ENCODE measurements around the gene NECAB3.

The NECAB3 gene

GRCh38 chr20:33676652-33677645 lies 2.7 kb upstream of the NECAB3 start:
- DNase-seq = no peak

- no peak for DNase-seq
These were observed 1.9 kb upstream of the NECAB3 start for GRCh38 chr20:33676121-33676520.

- peak in 1 of 2 experiments; percentile 73 for DNase-seq
These were observed 1.1 kb upstream of the NECAB3 start for GRCh38 chr20:33675136-33675959.

GRCh38 chr20:33673410-33674293 lies 576 bp downstream of the NECAB3 start:
- no peak for DNase-seq

GRCh38 chr20:33673114-33673409 lies 1.2 kb downstream of the NECAB3 start:
- no peak for DNase-seq

GRCh38 chr20:33672426-33673113 lies 1.7 kb downstream of the NECAB3 start:
- DNase-seq = peak; percentile 68 to 79

- DNase-seq = peak; percentile 41 to 49
These were observed 2.5 kb downstream of the NECAB3 start for GRCh38 chr20:33671573-33672288.

GRCh38 chr20:33670715-33671499 lies 3.3 kb downstream of the NECAB3 start:
- DNase-seq = no peak

- DNase-seq = no peak
These were observed 4.2 kb downstream of the NECAB3 start for GRCh38 chr20:33669873-33670640.

- DNase-seq = no peak
These were observed 5.0 kb downstream of the NECAB3 start for GRCh38 chr20:33669224-33669623.

GRCh38 chr20:33668466-33669155 lies 5.6 kb downstream of the NECAB3 start:
- DNase-seq = no peak

- peak in 1 of 2 experiments; percentile 49 for DNase-seq
These were observed 6.4 kb downstream of the NECAB3 start for GRCh38 chr20:33667676-33668465.

- DNase-seq = no peak
These were observed 7.0 kb downstream of the NECAB3 start for GRCh38 chr20:33667245-33667675.

- DNase-seq = no peak
These were observed 7.7 kb downstream of the NECAB3 start, which contains the start of gene ACTL10 for GRCh38 chr20:33666293-33667244. Gene ACTL10, plus strand, starts transcription at chr20:33666943. Its CDS starts 555 bp downstream, at chr20:33667498.

- DNase-seq = no peak
These were observed 9.5 kb downstream of the NECAB3 start for GRCh38 chr20:33664762-33665144.

GRCh38 chr20:33664085-33664761 lies 10.0 kb downstream of the NECAB3 start:
- peak in 1 of 2 experiments; percentile 59 for DNase-seq

All from NCI-H524 (cell line).